Right atrium auricular region (tissue), 2 donors: Measurements from ENCODE around the gene VIPR1. TPM values are rescaled to one million over a fixed set of nuclear protein-coding genes. Genes with fewer than 3 reads are reported as not detected.

ENCODE experiments used
- DNase-seq: peaks from one replicate; pipeline ENCODE4 v3.0.0-alpha.2; 2019; ENCODE audit warnings: low spot score
- H3K27ac ChIP-seq, 2 donors: fragments of 200-600 bp; sonication (generic); 1 replicate in 1 of 2; 2 replicates in 1 of 2; pipeline ENCODE4 v1.5.1; 2016 to 2019
- H3K27me3 ChIP-seq, 2 donors: fragments of 200-600 bp; sonication (generic); one replicate each; pipeline versions ENCODE4 v1.5.1 to v1.6.0; 2017 to 2019
- H3K36me3 ChIP-seq: fragments of 200-600 bp; sonication (generic); one replicate; pipeline ENCODE4 v1.5.1; 2016
- H3K4me1 ChIP-seq, 2 donors: fragments of 200-600 bp; sonication (generic); one replicate each; pipeline versions ENCODE4 v1.5.1 to v1.6.0; 2017 to 2019
- H3K4me3 ChIP-seq, 2 donors: fragments of 200-600 bp; sonication (generic); 1 replicate in 1 of 2; 2 replicates in 1 of 2; pipeline ENCODE4 v1.5.1; 2017 to 2019; ENCODE audit warnings: mild to moderate bottlenecking in 1 of 2, moderate library complexity in 1 of 2
- H3K9me3 ChIP-seq, 2 donors: fragments of 200-600 bp; sonication (generic); one replicate each; pipeline ENCODE4 v1.5.1; 2019
- total RNA-seq, 2 donors: library from RNA; depleted of rRNA; stranded (reverse); fragments of >200 nt; gene quantifications; one replicate each; pipeline ENCODE4 v1.1.0, GENCODE V29; 2016
- TF ChIP-seq, protein P1 (sequence below), 2 donors: fragments of 200-600 bp; sonication (generic); IDR thresholded peaks; one replicate each; pipeline ENCODE4 v1.5.1; 2019; ENCODE audit warnings: antibody characterized with exemption in 2 of 2

VIPR1 gene
- total RNA-seq, 2 donors from 2014 or later: 6.2 to 21.0 TPM

GRCh38 chr3:42490243-42490642 is 12.2 kb upstream of the VIPR1 start:
- TF ChIP-seq, protein P1, sequence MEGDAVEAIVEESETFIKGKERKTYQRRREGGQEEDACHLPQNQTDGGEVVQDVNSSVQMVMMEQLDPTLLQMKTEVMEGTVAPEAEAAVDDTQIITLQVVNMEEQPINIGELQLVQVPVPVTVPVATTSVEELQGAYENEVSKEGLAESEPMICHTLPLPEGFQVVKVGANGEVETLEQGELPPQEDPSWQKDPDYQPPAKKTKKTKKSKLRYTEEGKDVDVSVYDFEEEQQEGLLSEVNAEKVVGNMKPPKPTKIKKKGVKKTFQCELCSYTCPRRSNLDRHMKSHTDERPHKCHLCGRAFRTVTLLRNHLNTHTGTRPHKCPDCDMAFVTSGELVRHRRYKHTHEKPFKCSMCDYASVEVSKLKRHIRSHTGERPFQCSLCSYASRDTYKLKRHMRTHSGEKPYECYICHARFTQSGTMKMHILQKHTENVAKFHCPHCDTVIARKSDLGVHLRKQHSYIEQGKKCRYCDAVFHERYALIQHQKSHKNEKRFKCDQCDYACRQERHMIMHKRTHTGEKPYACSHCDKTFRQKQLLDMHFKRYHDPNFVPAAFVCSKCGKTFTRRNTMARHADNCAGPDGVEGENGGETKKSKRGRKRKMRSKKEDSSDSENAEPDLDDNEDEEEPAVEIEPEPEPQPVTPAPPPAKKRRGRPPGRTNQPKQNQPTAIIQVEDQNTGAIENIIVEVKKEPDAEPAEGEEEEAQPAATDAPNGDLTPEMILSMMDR (IDR thresholded peaks at IDR 0.05): no peak
- Histone ChIP-seq H3K27me3 (no peaks in the 10 kb centered on the region), H3K4me3 (no peak overlapping the region), H3K27ac (peak overlapping the region; percentile 59 to 69), H3K9me3 (no peaks in the 10 kb centered on the region), H3K4me1 (peaks cover 0 to 13% of the 10 kb centered on the region in 2 donors), H3K36me3 (no peaks in the 10 kb centered on the region)
- peak; percentile 58 for DNase-seq

DNA sequence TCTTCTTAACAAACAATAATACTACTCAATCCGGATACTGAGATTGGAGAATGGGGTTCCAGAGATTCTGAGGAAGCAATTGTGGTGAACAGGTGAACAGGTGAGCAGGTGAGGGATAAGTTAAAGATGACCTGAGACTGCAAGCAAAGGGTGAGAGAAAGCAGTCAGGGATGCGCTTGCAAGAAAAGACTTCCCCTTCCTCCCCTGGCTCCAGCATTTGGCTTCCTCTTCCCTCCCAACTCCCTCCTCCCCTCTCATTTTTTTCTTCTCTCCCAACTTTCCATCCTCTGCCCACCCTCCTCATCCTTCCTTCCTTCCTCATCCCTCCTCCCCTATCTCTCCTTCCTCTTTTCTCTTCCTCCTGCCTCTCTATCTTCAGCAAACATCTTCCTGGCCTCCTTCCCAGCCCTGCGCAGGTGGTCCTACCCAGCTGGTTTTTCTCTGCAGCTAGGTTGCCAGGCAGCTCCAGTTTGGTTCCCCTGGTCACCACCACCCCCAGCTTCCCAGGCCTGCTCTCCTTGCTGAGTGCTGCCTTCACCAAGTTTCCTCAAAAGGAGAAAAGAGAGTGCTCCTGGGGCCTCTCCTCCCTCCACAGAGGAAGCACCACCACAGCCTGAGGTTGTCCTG is 10.4 kb upstream of the VIPR1 start:
- H3K27me3 ChIP-seq: no peaks in the 10 kb centered on the region
- DNase-seq: peak; percentile 53
- no peak overlapping the region for H3K27ac ChIP-seq
- H3K4me1 ChIP-seq: peaks cover 0 to 13% of the 10 kb centered on the region in 2 donors
- no peak overlapping the region for H3K4me3 ChIP-seq
- H3K36me3 ChIP-seq: no peaks in the 10 kb centered on the region
- no peaks in the 10 kb centered on the region for H3K9me3 ChIP-seq
- TF ChIP-seq, protein P1 (IDR thresholded peaks at IDR 0.05): no peak

DNA sequence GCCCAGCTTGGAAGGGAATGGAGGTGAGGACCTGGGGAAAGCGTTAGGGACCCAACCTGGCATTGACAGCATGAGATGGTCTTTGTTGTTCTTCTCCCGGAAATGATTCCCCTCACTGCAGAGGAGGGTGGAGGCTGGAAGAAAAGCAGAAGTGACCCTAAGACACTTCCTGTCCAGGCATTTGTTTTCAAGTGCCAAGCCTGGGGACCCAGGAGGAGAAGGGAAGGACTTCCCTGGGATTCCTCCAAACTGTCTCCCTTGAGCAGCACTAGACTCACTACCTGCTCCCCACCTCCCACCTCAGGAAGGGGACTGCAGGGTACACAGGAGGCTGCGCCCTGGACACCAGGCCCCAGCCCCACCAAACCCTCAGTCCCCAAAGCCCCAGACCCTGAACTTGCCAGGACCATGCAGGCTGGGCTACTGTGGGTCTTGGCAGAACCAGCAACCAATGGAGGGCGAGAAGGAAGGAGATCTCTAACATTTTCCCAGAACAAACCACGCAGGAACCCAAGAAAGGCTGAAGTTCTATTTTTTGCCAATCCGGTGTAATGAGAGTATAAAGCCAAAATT is 9.8 kb upstream of the VIPR1 start:
- H3K4me3 ChIP-seq: no peak overlapping the region
- no peaks in the 10 kb centered on the region for H3K9me3 ChIP-seq
- H3K27me3 ChIP-seq: no peaks in the 10 kb centered on the region
- peaks cover 0 to 13% of the 10 kb centered on the region in 2 donors for H3K4me1 ChIP-seq
- H3K27ac ChIP-seq: no peak overlapping the region
- peak; percentile 50 for DNase-seq
- no peaks in the 10 kb centered on the region for H3K36me3 ChIP-seq
- TF ChIP-seq, protein P1 (IDR thresholded peaks at IDR 0.05): no peak

DNA sequence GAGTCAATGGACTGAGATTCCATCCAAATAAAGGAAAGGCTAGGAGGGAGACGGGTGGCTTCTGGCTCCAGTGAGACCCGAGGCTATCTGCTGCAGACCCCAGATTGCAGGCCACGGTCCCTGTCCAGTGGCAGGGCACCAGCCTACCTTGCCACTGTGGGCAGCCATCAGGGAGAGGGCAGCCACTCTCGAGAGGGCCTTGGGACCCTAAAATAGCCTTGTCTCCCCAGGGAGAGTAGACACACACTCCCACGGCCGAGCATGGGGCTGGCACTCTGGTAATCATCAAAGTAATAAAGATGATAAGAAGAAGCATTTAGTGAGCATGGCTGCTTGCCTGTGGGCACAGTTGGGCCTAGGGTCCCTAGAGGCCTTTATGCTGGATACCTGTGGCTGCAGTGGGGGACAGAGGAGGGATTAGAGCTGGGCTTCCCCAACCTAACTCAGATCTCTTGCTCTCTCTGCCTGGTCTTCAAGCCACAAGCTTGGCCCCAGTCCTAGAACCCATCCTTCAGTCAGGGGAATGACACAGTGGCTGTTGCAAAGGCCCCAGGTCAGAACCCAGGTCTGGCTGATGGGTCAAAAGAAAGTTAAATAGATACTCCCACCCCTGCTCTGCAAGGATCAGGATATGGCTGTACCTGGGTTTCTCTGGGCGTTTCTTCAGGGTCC is 9.2 kb upstream of the VIPR1 start:
- no peaks in the 10 kb centered on the region for H3K9me3 ChIP-seq
- no peaks in the 10 kb centered on the region for H3K36me3 ChIP-seq
- TF ChIP-seq, protein P1 (IDR thresholded peaks at IDR 0.05): no peak
- no peak overlapping the region for H3K4me3 ChIP-seq
- no peak overlapping the region for H3K27ac ChIP-seq
- peaks cover 0 to 13% of the 10 kb centered on the region in 2 donors for H3K4me1 ChIP-seq
- no peaks in the 10 kb centered on the region for H3K27me3 ChIP-seq
- peak; percentile 40 for DNase-seq

DNA sequence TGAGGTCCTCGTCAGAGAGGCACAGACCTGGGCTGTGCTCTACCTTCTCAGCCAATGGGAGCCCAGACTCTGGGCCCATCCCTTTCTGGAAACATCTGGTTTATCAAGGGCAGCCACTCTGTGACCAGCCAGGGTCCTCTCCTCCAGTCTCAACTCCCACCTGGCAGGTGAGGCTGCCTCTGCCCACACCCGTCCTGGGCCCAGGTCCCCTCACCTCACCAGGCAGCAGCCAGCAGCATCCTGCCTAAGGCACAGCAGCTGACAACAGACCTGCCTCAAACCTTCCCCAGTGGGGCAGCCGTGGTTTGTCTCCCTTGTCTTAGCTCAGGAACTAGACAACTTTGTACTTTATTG is 8.7 kb upstream of the VIPR1 start:
- H3K27me3 ChIP-seq: no peaks in the 10 kb centered on the region
- no peak for DNase-seq
- no peaks in the 10 kb centered on the region for H3K36me3 ChIP-seq
- peaks cover 0 to 13% of the 10 kb centered on the region in 2 donors for H3K4me1 ChIP-seq
- H3K4me3 ChIP-seq: no peak overlapping the region
- TF ChIP-seq, protein P1 (IDR thresholded peaks at IDR 0.05): no peak
- H3K9me3 ChIP-seq: no peaks in the 10 kb centered on the region
- H3K27ac ChIP-seq: no peak overlapping the region
